ENCODE results near the gene DEAF1. TPM values are rescaled to one million over a fixed set of nuclear protein-coding genes. Genes with fewer than 3 reads are reported as not detected.

The DEAF1 gene
- total RNA-seq, 2 donors from 2014 or later = 15.8 to 28.0 TPM

- Histone ChIP-seq H3K4me3 (no peak overlapping the region), H3K27me3 (no peaks in the 10 kb centered on the region), H3K9me3 (no peaks in the 10 kb centered on the region), H3K4me1 (no peaks in the 10 kb centered on the region), H3K27ac (no peak overlapping the region), H3K36me3 (replicated peaks in 1 of 2; ENCODE audit: insufficient read depth in 1 of 2, low read depth in 2 of 2) (peaks cover 0 to 5% of the 10 kb centered on the region in 2 donors)
- 88 to 92% methylated on average over 4 to 8 of the region's 9 CpGs for WGBS, 2 donors
- intact Hi-C loops (cut with DNase I) = no loop called here
- ATAC-seq (no peak), DNase-seq (no peak)
- TF ChIP-seq CTCF (IDR thresholded peaks at IDR 0.05) (no peak), POLR2A (IDR thresholded peaks at IDR 0.05) (no peak)
Observed at GRCh38 chr11:643366-643765, 51.7 kb downstream of the DEAF1 start.

DNA sequence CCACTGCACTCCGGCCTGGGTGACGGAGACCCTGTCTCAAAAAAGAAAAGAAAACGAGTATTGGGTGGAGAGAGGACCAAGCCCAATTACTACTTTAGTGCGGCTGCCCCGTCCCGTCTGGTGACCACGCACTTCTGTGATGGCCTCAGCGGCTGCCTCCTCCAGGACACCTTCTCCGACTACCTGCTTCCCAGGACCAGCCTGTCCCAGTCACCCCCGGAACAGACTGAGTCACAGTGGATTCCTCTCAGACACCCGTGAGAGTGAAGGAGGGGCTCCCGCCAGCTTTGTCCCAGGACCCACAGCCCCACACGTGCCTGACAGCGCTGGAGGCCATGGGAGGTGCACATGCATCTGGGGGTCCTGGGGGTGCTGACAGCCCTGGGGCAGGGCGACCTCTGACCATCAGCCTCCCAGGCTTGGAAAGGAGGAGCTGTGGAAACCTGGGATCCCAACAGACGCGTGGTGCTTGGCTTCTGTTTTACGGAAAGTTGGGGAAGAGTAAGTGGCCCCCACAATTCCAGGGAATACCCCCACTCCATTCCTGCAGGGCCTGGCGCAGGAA is 53.1 kb downstream of the DEAF1 start:
- no peak for TF ChIP-seq POLR2A (IDR thresholded peaks at IDR 0.05)
- no peak for TF ChIP-seq CTCF (IDR thresholded peaks at IDR 0.05)
- intact Hi-C loops (cut with DNase I) = no loop called here
- WGBS, 2 donors = 93 to 95% methylated on average over 17 to 18 of the region's 19 CpGs
- H3K4me1 ChIP-seq = peaks cover 6% of the 10 kb centered on the region
- ATAC-seq (no peak), DNase-seq (no peak)
- peaks cover 0 to 5% of the 10 kb centered on the region in 2 donors for H3K36me3 ChIP-seq (replicated peaks in 1 of 2; ENCODE audit: insufficient read depth in 1 of 2, low read depth in 2 of 2)
- H3K9me3 ChIP-seq = no peaks in the 10 kb centered on the region
- H3K4me3 ChIP-seq = no peak overlapping the region
- no peak overlapping the region for H3K27ac ChIP-seq
- no peaks in the 10 kb centered on the region for H3K27me3 ChIP-seq

- ATAC-seq = no peak
- intact Hi-C loops (cut with DNase I) = no loop called here
- Histone ChIP-seq H3K36me3 (replicated peaks in 1 of 2; ENCODE audit: insufficient read depth in 1 of 2, low read depth in 2 of 2) (peaks cover 0 to 5% of the 10 kb centered on the region in 2 donors), H3K4me3 (no peak overlapping the region), H3K4me1 (peaks cover 6% of the 10 kb centered on the region), H3K27ac (no peak overlapping the region), H3K27me3 (no peaks in the 10 kb centered on the region), H3K9me3 (no peaks in the 10 kb centered on the region)
- 60 to 79% methylated on average over 29 to 35 of the region's 69 CpGs for WGBS, 2 donors
- TF ChIP-seq CTCF (IDR thresholded peaks at IDR 0.05) = no peak
- no peak for TF ChIP-seq POLR2A (IDR thresholded peaks at IDR 0.05)
- no peak for DNase-seq
Observed at GRCh38 chr11:640021-640706, 54.9 kb downstream of the DEAF1 start.

- Histone ChIP-seq H3K27me3 (no peaks in the 10 kb centered on the region), H3K27ac (no peak overlapping the region), H3K36me3 (replicated peaks in 1 of 2; ENCODE audit: insufficient read depth in 1 of 2, low read depth in 2 of 2) (peaks cover 0 to 5% of the 10 kb centered on the region in 2 donors), H3K9me3 (no peaks in the 10 kb centered on the region), H3K4me1 (peaks cover 6% of the 10 kb centered on the region), H3K4me3 (no peak overlapping the region)
- no peak for DNase-seq
- 42 to 82% methylated on average over 56 to 57 of the region's 80 CpGs for WGBS, 2 donors
- intact Hi-C loops (cut with DNase I) = no loop called here
- no peak for ATAC-seq
- TF ChIP-seq CTCF (IDR thresholded peaks at IDR 0.05) (no peak), POLR2A (IDR thresholded peaks at IDR 0.05) (no peak)
Observed at GRCh38 chr11:639332-639955, 55.6 kb downstream of the DEAF1 start.

Measured in body of pancreas (tissue), 4 donors.